Cortex of kidney (tissue), 1 donor: ENCODE results near the gene MKX.

Experiments
- DNase-seq: peaks from one replicate; lab custom pipeline; 2025; lab: John Stamatoyannopoulos, UW

The MKX gene

GRCh38 chr10:27745732-27746396 is at the start of gene MKX:
MKX (minus strand) TSS chr10:27745819; CDS start chr10:27743415, 2,404 bp downstream.
- DNase-seq, result no peak

- no peak for DNase-seq
Measured at GRCh38 chr10:27794157-27794556, 48.5 kb upstream of the MKX start.

GRCh38 chr10:27792216-27792615 is 46.6 kb upstream of the MKX start:
- no peak for DNase-seq

- no peak for DNase-seq
Measured at GRCh38 chr10:27784272-27784671, 38.7 kb upstream of the MKX start.

- no peak for DNase-seq
Measured at GRCh38 chr10:27783660-27784059, 38.0 kb upstream of the MKX start.

- no peak for DNase-seq
Measured at GRCh38 chr10:27779462-27780015, 33.9 kb upstream of the MKX start.

- DNase-seq, result no peak
Measured at GRCh38 chr10:27774831-27775230, 29.2 kb upstream of the MKX start.

- DNase-seq, result no peak
Measured at GRCh38 chr10:27771231-27771630, 25.6 kb upstream of the MKX start.

GRCh38 chr10:27770181-27770580 is 24.6 kb upstream of the MKX start:
- no peak for DNase-seq

- DNase-seq, result no peak
Measured at GRCh38 chr10:27760867-27761266, 15.2 kb upstream of the MKX start.

GRCh38 chr10:27759483-27760272 is 14.1 kb upstream of the MKX start:
- DNase-seq, result no peak

GRCh38 chr10:27752673-27753237 is 7.1 kb upstream of the MKX start:
- DNase-seq, result no peak

GRCh38 chr10:27748601-27749000 is 3.0 kb upstream of the MKX start:
- no peak for DNase-seq

GRCh38 chr10:27747096-27747451 is 1.5 kb upstream of the MKX start:
- DNase-seq, result no peak

- DNase-seq, result no peak
Measured at GRCh38 chr10:27746397-27747095, 927 bp upstream of the MKX start.

GRCh38 chr10:27744802-27745731 is 552 bp downstream of the MKX start:
- no peak for DNase-seq

- DNase-seq, result no peak
Measured at GRCh38 chr10:27743877-27744801, 1.5 kb downstream of the MKX start.

- DNase-seq, result no peak
Measured at GRCh38 chr10:27743012-27743876, 2.4 kb downstream of the MKX start.
